SK-N-SH (cell line): ENCODE results near the gene MLYCD.

Experiments
- ZBTB33 ChIP-seq: IDR thresholded peaks from 2 replicates; pipeline ENCODE4 v1.4.0; 2012; ENCODE audit warnings: low read depth, borderline replicate concordance
- TF ChIP-seq, protein P1 (sequence below): fragments of 200-600 bp; sonication (generic); IDR thresholded peaks from 2 replicates; pipeline ENCODE4 v1.6.1; 2017; ENCODE audit warnings: antibody characterized with exemption, mild to moderate bottlenecking, moderate library complexity
- TF ChIP-seq, protein P2 (sequence below): IDR thresholded peaks from 2 replicates; pipeline ENCODE4 v1.4.0; 2012; ENCODE audit warnings: low read depth

GRCh38 chr16:83907631-83908250 lies 8.8 kb downstream of the MLYCD start:
- TF ChIP-seq, protein P1, sequence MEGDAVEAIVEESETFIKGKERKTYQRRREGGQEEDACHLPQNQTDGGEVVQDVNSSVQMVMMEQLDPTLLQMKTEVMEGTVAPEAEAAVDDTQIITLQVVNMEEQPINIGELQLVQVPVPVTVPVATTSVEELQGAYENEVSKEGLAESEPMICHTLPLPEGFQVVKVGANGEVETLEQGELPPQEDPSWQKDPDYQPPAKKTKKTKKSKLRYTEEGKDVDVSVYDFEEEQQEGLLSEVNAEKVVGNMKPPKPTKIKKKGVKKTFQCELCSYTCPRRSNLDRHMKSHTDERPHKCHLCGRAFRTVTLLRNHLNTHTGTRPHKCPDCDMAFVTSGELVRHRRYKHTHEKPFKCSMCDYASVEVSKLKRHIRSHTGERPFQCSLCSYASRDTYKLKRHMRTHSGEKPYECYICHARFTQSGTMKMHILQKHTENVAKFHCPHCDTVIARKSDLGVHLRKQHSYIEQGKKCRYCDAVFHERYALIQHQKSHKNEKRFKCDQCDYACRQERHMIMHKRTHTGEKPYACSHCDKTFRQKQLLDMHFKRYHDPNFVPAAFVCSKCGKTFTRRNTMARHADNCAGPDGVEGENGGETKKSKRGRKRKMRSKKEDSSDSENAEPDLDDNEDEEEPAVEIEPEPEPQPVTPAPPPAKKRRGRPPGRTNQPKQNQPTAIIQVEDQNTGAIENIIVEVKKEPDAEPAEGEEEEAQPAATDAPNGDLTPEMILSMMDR = no peak
- no peak for TF ChIP-seq ZBTB33
- TF ChIP-seq, protein P2, sequence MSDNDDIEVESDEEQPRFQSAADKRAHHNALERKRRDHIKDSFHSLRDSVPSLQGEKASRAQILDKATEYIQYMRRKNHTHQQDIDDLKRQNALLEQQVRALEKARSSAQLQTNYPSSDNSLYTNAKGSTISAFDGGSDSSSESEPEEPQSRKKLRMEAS = no peak
